ENCODE data around the gene GGT6.
"Not testable (repeated sequence)": the region's sequence is repeated elsewhere in the genome, so short reads cannot be mapped to it uniquely, and the experiment has no call there.

Gene GGT6

GRCh38 chr17:4592240-4593005, 32.0 kb upstream of the GGT6 start:
- in situ Hi-C loops (cut with MboI; ENCODE audit: low sequenced_read_pairs) = no loop called here

GRCh38 chr17:4591529-4591928, 31.2 kb upstream of the GGT6 start:
- in situ Hi-C loops (cut with MboI; ENCODE audit: low sequenced_read_pairs) = no loop called here

- in situ Hi-C loops (cut with MboI; ENCODE audit: low sequenced_read_pairs) = no loop called here
Observed at GRCh38 chr17:4590981-4591453, 30.6 kb upstream of the GGT6 start.

GRCh38 chr17:4590042-4590441, 29.7 kb upstream of the GGT6 start:
- in situ Hi-C loops (cut with MboI; ENCODE audit: low sequenced_read_pairs) = not testable (repeated sequence)

- in situ Hi-C loops (cut with MboI; ENCODE audit: low sequenced_read_pairs) = no loop called here
Observed at GRCh38 chr17:4588898-4589625, 28.7 kb upstream of the GGT6 start.

- in situ Hi-C loops (cut with MboI; ENCODE audit: low sequenced_read_pairs) = no loop called here
Observed at GRCh38 chr17:4588391-4588790, 28.0 kb upstream of the GGT6 start.

GRCh38 chr17:4587803-4588202, 27.4 kb upstream of the GGT6 start:
- in situ Hi-C loops (cut with MboI; ENCODE audit: low sequenced_read_pairs) = no loop called here

- in situ Hi-C loops (cut with MboI; ENCODE audit: low sequenced_read_pairs) = no loop called here
Observed at GRCh38 chr17:4587195-4587594, 26.8 kb upstream of the GGT6 start.

GRCh38 chr17:4586043-4586442, 25.7 kb upstream of the GGT6 start:
- in situ Hi-C loops (cut with MboI; ENCODE audit: low sequenced_read_pairs) = no loop called here

- in situ Hi-C loops (cut with MboI; ENCODE audit: low sequenced_read_pairs) = no loop called here
Observed at GRCh38 chr17:4585638-4585994, 25.2 kb upstream of the GGT6 start.

GRCh38 chr17:4584917-4585637, 24.7 kb upstream of the GGT6 start:
- in situ Hi-C loops (cut with MboI; ENCODE audit: low sequenced_read_pairs) = no loop called here

- in situ Hi-C loops (cut with MboI; ENCODE audit: low sequenced_read_pairs) = no loop called here
Observed at GRCh38 chr17:4584101-4584916, 23.9 kb upstream of the GGT6 start, which contains the start of gene SMTNL2. TSS of gene SMTNL2 (plus strand) at chr17:4584529. CDS start at chr17:4584606, 77 bp downstream.

- in situ Hi-C loops (cut with MboI; ENCODE audit: low sequenced_read_pairs) = no loop called here
Observed at GRCh38 chr17:4583782-4584100, 23.4 kb upstream of the GGT6 start.

- in situ Hi-C loops (cut with MboI; ENCODE audit: low sequenced_read_pairs) = no loop called here
Observed at GRCh38 chr17:4583206-4583605, 22.8 kb upstream of the GGT6 start.

- in situ Hi-C loops (cut with MboI; ENCODE audit: low sequenced_read_pairs) = no loop called here
Observed at GRCh38 chr17:4582691-4583090, 22.3 kb upstream of the GGT6 start.

GRCh38 chr17:4582101-4582501, 21.7 kb upstream of the GGT6 start:
- in situ Hi-C loops (cut with MboI; ENCODE audit: low sequenced_read_pairs) = no loop called here

GRCh38 chr17:4580291-4580690, 19.9 kb upstream of the GGT6 start:
- in situ Hi-C loops (cut with MboI; ENCODE audit: low sequenced_read_pairs) = no loop called here

GRCh38 chr17:4579678-4580077, 19.3 kb upstream of the GGT6 start:
- in situ Hi-C loops (cut with MboI; ENCODE audit: low sequenced_read_pairs) = no loop called here

- in situ Hi-C loops (cut with MboI; ENCODE audit: low sequenced_read_pairs) = not testable (repeated sequence)
Observed at GRCh38 chr17:4578349-4578748, 18.0 kb upstream of the GGT6 start.

GRCh38 chr17:4577386-4577993, 17.1 kb upstream of the GGT6 start:
- in situ Hi-C loops (cut with MboI; ENCODE audit: low sequenced_read_pairs) = no loop called here
